HG02840 (cell line): ENCODE measurements around the gene WWOX.

Experiments
- ATAC-seq: cut with Tn5 transposase; IDR thresholded peaks from one replicate; pipeline ENCODE4 v1.9.1; 2021; ENCODE audit warnings: mild to moderate bottlenecking, moderate library complexity, moderate number of reproducible peaks; ENCODE audit not compliant: unreplicated experiment, low FRiP score

The WWOX gene

GRCh38 chr16:78895681-78896080 lies 796.2 kb downstream of the WWOX start:
- no peak for ATAC-seq

- ATAC-seq: no peak
Measured at GRCh38 chr16:78896280-78896679, 796.8 kb downstream of the WWOX start.

- ATAC-seq: no peak
Measured at GRCh38 chr16:78897299-78897698, 797.8 kb downstream of the WWOX start.

- ATAC-seq: no peak
Measured at GRCh38 chr16:78900044-78900811, 800.8 kb downstream of the WWOX start.

- ATAC-seq: no peak
Measured at GRCh38 chr16:78900966-78901365, 801.5 kb downstream of the WWOX start.

GRCh38 chr16:78902321-78902720 lies 802.9 kb downstream of the WWOX start:
- ATAC-seq: no peak

- ATAC-seq: no peak
Measured at GRCh38 chr16:78903237-78903636, 803.8 kb downstream of the WWOX start.

GRCh38 chr16:78903843-78904242 lies 804.4 kb downstream of the WWOX start:
- ATAC-seq: no peak

GRCh38 chr16:78906135-78906534 lies 806.7 kb downstream of the WWOX start:
- ATAC-seq: no peak

GRCh38 chr16:78909226-78909625 lies 809.8 kb downstream of the WWOX start:
- ATAC-seq: no peak

GRCh38 chr16:78915811-78916345 lies 816.4 kb downstream of the WWOX start:
- ATAC-seq: no peak

GRCh38 chr16:78916928-78917545 lies 817.6 kb downstream of the WWOX start:
- no peak for ATAC-seq

GRCh38 chr16:78918805-78919305 lies 819.4 kb downstream of the WWOX start:
- no peak for ATAC-seq

- no peak for ATAC-seq
Measured at GRCh38 chr16:78919852-78920251, 820.4 kb downstream of the WWOX start.

GRCh38 chr16:78920621-78921020 lies 821.2 kb downstream of the WWOX start:
- ATAC-seq: no peak

GRCh38 chr16:78925083-78925767 lies 825.8 kb downstream of the WWOX start:
- ATAC-seq: no peak

GRCh38 chr16:78926723-78927210 lies 827.3 kb downstream of the WWOX start:
- no peak for ATAC-seq

GRCh38 chr16:78927766-78928165 lies 828.3 kb downstream of the WWOX start:
- no peak for ATAC-seq

- no peak for ATAC-seq
Measured at GRCh38 chr16:78929841-78930240, 830.4 kb downstream of the WWOX start.

- no peak for ATAC-seq
Measured at GRCh38 chr16:78930561-78930960, 831.1 kb downstream of the WWOX start.

GRCh38 chr16:78931267-78931666 lies 831.8 kb downstream of the WWOX start:
- ATAC-seq: no peak
